Thyroid gland (tissue), 4 donors: ENCODE measurements around the gene MED12.

Experiments
- CTCF ChIP-seq, 6 experiments: fragments of 200-600 bp in 3 of 6; fragments of 450-650 bp in 3 of 6; sonication (generic) in 3 of 6; IDR thresholded peaks; one replicate each; pipeline ENCODE4 v1.5.1; 2016 to 2019; ENCODE audit warnings: antibody characterized with exemption in 6 of 6, mild to moderate bottlenecking in 2 of 6, inconsistent platforms in 1 of 6, moderate library complexity in 1 of 6
- POLR2A ChIP-seq, 2 donors: fragments of 450-650 bp; IDR thresholded peaks; one replicate each; pipeline ENCODE4 v1.6.1; 2017; ENCODE audit warnings: antibody characterized with exemption in 2 of 2, mild to moderate bottlenecking in 2 of 2, moderate library complexity in 1 of 2

DNA sequence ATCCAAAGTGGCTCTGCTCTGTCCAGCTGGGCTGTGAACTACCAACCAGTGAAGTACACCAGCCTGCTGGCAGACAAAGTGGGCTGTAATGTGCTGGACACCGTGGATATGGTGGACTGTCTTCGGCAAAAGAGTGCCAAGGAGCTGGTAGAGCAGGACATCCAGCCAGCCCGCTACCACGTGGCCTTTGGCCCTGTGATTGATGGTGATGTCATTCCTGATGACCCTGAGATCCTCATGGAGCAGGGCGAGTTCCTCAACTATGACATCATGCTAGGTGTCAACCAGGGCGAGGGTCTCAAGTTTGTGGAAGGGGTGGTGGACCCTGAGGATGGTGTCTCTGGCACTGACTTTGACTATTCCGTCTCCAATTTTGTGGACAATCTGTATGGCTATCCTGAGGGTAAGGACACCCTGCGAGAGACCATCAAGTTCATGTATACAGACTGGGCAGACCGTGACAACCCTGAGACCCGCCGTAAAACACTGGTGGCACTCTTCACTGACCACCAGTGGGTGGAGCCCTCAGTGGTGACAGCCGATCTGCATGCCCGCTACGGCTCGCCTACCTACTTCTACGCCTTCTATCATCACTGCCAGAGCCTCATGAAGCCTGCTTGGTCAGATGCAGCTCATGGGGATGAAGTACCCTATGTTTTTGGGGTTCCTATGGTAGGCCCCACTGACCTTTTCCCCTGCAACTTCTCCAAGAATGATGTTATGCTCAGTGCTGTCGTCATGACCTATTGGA is 48.8 kb downstream of the MED12 start:
- TF ChIP-seq POLR2A (IDR thresholded peaks at IDR 0.05) (no peak), CTCF (IDR thresholded peaks at IDR 0.05) (no peak)
